HG02973 (cell line): ENCODE data around the gene ZNF77.
"Not testable (repeated sequence)": the region's sequence is repeated elsewhere in the genome, so short reads cannot be mapped to it uniquely, and the experiment has no call there.

Experiments used
- ATAC-seq: cut with Tn5 transposase; IDR thresholded peaks from one replicate; pipeline ENCODE4 v1.9.1; 2021; ENCODE audit warnings: moderate library complexity; ENCODE audit not compliant: unreplicated experiment

ZNF77 gene

GRCh38 chr19:2973229-2973628 lies 28.5 kb upstream of the ZNF77 start:
- no peak for ATAC-seq

DNA sequence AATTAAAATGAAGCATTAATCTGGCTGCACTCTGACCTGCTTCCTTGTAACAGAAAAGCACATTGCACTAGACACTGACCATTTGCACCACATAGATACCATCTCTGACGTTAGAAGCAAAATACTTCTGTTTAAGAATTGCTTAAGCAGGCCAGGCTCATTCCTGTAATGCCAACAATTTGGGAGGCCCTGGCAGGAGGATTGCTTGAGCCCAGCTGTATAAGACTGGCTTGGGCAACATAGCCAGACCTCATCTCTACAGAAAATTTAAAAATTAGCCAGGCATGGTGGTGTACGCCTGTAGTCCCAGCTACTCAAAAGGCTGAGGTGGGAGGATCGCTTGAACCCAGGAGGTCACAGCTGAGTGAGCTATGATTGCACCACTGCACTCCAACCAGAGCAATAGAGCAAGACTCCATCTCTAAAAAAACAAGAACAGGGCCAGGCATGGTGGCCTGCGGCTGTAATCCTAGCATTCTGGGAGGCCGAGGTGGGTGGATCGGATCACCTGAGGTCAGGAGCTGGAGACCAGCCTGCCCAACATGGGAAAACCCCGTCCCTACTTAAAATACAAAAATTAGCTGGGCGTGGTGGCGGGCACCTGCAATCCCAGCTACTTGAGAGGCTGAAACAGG lies 25.5 kb upstream of the ZNF77 start:
- no peak for ATAC-seq

- no peak for ATAC-seq
These were observed 24.3 kb upstream of the ZNF77 start for GRCh38 chr19:2969104-2969504.

- no peak for ATAC-seq
These were observed 23.2 kb upstream of the ZNF77 start for GRCh38 chr19:2967972-2968371.

- no peak for ATAC-seq
These were observed 20.1 kb upstream of the ZNF77 start for GRCh38 chr19:2964874-2965273.

GRCh38 chr19:2963631-2964030 lies 18.9 kb upstream of the ZNF77 start:
- ATAC-seq: not testable (repeated sequence)

DNA sequence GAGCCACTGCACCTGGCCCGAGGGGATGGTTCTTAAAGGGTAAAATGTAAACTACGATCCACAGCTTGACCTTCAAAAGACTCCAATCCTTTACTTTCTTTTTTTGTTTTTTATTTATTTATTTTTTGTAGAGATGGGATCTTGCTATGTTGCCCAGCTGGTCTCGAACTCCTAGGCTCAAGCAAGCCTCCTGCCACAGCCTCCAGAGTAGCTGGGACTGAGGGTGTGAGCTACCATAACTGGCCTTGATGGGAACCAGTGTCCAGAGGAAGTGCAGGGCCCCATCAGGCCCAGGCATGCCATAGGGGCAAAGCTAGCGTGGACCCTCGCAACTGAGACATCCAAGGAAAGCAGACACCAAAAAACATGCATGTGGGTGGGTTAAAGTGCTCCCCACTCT lies 18.4 kb upstream of the ZNF77 start:
- no peak for ATAC-seq

GRCh38 chr19:2962018-2962670 lies 17.4 kb upstream of the ZNF77 start:
- ATAC-seq: no peak

GRCh38 chr19:2960120-2960519 lies 15.3 kb upstream of the ZNF77 start:
- ATAC-seq: no peak

DNA sequence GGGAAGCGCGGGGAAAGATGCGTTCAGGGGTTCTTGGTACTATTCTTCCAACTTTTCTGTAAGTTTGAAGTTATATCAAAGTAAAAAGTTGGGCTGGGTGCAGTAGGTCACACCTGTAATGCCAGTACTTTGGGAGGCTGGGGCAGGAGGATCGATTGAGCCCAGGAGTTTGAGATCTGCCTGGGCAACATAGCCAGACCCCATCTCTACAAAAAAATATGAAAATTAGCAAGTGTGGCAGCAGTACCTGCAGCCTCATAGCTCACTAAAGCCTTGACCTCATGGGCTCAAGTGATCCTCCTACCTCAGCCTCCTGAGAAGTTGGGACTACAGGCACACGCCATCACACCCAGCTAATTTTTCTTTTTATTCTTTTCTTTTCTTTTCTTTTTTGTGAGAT lies 12.4 kb upstream of the ZNF77 start:
- ATAC-seq: no peak

DNA sequence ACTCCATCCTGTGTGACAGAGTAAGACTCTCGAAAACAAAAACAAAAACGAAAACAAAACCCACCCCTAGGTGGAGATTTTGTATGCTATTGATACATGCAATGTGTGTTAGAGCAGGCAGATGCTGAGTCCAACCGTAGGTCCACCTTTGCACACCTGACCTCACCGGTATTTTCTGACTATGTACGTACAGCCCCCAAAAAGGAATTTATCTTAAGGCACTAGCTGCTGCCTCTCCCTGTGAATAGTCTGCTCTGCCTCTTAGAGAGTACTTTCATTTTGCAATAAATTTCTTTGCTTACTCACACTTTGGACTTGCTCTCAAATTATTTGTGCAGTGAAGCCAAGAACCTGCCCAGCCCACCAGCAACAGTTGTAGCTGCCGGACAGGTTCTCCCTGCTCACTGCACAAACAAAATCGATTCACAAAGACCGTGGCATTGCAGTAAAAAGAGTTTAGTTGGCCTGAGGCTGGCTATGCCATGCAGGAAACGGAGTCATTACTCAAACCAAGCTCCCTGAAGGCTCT lies 8.2 kb upstream of the ZNF77 start:
- no peak for ATAC-seq

DNA sequence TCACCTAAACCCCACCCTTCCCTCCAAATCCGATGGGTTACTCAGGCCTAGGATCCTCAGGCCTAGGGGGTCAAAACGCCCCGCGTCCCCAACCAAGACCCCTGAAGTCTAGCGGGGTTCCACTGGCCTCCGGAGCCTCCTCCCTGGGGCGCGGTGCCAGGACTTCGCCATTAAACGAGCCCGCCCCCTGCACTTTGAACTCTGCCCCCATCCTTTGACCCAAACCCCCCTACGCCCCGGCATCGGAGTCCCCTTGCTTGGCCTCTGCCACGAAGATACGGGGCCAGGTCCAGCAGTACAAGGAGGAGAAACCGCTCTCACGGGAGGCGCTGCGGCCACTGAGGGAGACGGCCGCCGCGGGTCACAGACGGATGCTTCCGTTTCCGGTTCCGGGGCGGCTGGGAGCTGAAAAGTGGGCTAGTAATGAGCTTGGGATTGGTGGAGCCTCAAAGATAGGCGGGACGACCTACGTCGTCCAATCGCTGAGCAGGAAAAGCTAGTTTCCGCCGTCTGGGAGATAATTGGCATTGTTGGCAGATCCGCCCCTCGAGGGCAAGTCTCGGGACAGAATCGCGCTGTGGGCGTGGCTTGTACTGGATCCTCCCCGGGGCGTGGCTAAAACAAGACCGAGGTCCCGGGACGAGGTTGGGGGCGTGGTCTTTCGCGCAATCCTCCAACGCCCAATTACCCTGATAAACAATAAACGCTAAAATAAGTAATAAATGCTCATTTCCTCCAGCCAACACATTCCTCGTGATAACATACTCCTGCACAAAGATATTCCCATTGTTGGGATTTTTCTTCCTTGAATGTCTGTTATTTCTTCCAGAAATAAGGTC lies 5.7 kb upstream of the ZNF77 start:
- peak; percentile 84 for ATAC-seq

GRCh38 chr19:2949939-2950285 lies 5.1 kb upstream of the ZNF77 start:
- peak; percentile 7 for ATAC-seq

DNA sequence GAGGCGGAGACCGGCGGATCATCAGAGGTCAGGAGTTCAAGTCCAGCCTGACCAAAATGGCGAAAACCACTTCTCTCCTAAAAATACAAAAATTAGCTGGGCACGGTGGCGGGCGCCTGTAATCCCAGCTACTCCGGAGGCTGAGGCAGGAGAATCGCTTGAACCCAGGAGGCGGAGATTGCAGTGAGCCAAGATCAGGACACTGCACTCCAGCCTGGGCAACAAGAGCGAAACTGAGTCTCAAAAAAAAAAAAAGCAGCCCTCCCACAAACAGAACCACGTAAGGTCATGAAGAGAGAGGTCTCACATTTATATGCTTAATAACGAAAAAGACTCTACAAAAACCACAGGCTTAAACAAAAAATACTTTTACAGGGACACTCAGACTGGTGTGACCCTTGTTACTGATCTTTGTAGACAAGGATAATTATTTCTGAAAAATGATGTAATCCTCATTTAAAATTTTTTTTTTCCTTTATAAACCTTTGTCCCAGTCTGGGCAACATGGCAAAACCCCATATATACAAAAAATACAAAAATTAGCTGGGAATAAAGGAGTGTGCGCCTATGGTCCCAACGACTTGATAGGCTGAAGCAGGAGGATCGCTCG lies 909 bp upstream of the ZNF77 start:
- no peak for ATAC-seq

GRCh38 chr19:2944403-2944774 lies 382 bp downstream of the ZNF77 start:
- no peak for ATAC-seq

DNA sequence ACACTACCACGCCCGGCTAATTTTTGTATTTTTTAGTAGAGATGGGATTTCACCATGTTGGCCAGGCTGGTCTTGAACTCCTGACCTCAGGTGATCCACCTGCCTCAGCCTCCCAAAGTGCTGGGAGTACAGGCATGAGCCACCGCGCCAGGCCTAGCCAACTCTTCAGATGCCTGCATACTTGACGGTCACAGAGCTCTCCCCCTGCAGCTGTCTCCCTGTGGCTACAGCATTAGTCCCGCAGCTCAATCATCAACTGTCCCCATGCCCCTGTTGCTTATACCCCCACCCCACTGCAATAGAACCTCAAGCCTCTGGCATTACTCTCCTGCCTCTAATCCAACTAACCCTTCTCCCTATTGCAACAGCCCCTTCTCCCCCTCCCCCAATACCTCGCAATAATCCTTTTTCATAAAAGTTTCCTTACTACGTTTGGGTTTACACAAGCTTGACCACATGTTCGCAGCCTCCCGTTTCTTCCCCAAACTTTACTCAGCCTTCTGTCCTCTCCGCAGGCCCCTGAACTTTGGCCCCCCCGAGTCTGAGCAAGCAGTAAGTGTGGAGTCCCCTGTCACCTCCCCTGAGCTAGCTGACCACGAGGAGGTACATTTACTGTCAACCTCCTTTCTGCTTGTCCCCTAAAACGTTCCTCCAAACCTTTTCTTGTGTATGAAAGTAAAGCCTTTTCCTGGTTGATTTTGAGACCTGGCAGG lies 1.7 kb downstream of the ZNF77 start:
- ATAC-seq: no peak

DNA sequence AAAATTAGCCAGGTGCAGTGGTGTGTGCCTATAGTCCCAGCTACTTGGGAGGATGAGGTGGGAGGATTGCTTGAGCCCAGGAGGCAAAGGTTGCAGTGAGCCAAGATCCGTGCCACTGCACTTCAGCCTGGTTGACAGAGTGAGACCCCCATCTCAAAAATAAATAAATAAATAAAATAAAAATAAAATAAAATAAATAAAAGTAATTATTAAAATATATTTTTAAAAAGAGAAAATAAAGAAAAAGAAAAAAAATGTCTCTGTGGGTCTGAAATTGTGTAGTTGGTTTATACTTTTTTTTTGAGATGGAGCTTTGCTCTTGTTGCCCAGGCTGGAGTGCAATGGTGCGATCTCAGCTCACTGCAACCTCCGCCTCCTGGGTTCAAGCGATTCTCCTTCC lies 8.9 kb downstream of the ZNF77 start:
- ATAC-seq: not testable (repeated sequence)

GRCh38 chr19:2933490-2933910 lies 11.3 kb downstream of the ZNF77 start:
- ATAC-seq: no peak

DNA sequence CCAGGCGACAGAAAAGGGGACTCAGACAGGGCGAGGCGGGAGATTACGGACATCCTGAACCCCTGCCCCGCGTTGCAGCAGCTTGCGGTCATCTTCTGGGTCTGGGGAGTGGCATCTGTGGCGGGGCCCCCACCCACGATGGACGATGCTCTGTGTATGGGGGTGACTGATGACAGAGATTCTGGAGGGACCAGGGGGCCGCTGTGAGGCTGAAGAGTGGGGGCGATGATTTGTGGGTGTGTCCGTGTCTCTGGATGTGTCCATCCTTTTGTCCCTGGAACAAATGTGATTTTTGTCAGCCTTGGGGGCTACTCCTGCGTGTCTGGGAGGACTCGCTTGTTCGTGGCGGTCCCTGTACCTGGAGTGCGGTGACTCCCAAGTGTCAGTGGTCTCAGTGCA lies 17.7 kb downstream of the ZNF77 start:
- no peak for ATAC-seq

- no peak for ATAC-seq
These were observed 18.3 kb downstream of the ZNF77 start for GRCh38 chr19:2926341-2927031.
